GM18505 (cell line): ENCODE data around the gene TBC1D26.
A peak's percentile ranks its signal among the peaks of the same experiment; 100 is the strongest.
"Not testable (repeated sequence)": the region's sequence is repeated elsewhere in the genome, so short reads cannot be mapped to it uniquely, and the experiment has no call there.

Experiments used
- ATAC-seq: cut with Tn5 transposase; IDR thresholded peaks from one replicate; pipeline ENCODE4 v1.9.1; 2021; ENCODE audit not compliant: unreplicated experiment
- POLR2A ChIP-seq: IDR thresholded peaks from 4 replicates; pipeline ENCODE4 v1.6.1; 2011; ENCODE audit warnings: borderline replicate concordance; ENCODE audit not compliant: insufficient read depth, insufficient read length; ENCODE audit errors: extremely low read depth

Gene TBC1D26

DNA sequence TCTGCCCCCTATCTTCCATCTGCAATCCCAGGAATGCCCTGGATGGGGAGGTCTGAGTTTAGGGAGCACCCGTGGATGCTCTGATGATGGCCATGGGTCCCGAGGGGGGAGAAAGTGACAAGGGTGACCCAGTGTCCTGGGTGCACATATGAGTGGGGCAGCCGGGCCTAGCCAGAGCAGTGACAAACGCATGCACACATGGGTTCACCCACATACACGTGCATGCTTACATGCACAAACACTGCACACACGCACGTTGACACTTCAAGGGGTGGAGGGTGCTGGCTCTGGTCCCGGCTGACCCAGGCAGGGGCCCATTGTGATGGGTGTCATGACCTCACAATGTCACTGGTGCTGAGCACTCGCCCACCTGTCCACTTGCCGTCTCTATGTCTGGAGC lies at the start of gene TBC1D26:
TSS of gene TBC1D26 (plus strand) at position 384 of the 400 bp plus-strand sequence. CDS start 3,066 bp downstream, outside the sequence.
- not testable (repeated sequence) for ATAC-seq

DNA sequence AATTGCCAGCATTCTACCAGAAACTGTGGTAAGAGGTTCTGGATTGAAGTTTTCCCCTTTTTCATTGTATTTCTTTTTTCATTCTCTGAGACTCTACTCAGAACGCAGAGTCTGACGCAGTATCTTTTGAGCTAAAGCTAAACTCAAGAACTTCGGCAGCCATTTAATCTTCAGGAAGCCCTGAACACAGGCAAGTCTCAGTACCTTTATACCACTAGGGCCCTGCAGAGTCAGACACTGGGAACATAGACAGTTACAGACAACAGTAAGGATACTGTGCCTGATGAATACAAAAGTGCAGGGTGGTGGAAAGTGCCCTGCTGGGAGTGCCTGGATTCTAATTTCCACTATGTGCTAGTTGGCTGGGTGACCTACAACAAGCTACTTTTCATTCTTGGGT lies 48.9 kb upstream of the TBC1D26 start:
- ATAC-seq = not testable (repeated sequence)

DNA sequence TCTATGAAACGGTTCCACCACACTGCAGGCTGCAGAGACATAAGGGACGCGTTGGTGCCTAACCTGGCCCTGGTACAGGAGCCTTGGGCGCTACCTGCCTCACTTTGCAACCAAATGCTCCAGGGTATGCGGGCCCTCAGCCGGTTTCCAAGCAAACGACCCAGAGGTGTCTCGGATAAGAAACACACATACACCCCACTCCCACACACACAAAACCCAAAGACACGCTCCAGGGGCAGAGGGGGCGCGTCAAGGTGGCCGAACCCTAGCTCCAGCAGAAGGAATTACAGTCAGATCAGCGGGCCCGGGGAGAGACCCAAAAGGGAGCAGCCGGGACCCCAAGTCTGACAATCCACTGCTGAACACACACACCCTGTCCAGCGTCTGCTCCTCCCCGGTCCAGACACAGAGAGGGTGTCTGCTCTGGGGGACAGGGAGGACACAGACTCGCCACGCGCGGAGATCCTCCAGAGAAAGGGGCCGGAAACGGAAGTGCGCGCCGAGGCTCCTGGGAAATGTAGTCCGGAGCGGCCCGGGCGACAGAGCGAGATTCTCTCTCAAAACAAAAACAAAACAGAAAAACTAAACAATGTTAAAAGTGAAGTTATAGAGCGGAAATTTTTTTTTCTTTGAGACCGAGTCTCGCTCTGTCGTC lies 48.1 kb upstream of the TBC1D26 start, which contains the start of gene TRIM16:
TSS of gene TRIM16 (minus strand) at position 488 of the 655 bp plus-strand sequence. CDS start 32,702 bp downstream, outside the sequence.
- peak; percentile 48 for TF ChIP-seq POLR2A
- ATAC-seq = peak; percentile 86

DNA sequence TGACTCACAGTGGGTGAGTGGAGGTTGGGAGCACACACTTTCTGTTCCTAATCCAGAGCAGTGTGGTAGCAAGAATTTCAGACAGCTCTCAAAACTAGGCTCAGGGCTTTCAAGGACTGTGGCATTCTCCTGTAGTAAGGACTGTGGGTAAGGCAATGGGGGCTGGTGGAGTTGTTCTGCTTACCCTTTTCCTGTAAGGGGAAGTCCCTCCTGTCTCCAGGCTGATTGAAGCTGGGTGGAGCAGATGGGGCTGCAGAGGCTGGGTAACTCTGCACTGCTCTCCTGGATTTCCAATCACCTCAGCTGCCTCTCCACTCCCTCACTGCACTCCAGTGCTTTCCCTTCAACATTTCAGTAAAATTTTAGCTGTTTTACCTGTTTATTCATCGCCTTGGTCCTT lies 44.6 kb upstream of the TBC1D26 start:
- not testable (repeated sequence) for ATAC-seq

DNA sequence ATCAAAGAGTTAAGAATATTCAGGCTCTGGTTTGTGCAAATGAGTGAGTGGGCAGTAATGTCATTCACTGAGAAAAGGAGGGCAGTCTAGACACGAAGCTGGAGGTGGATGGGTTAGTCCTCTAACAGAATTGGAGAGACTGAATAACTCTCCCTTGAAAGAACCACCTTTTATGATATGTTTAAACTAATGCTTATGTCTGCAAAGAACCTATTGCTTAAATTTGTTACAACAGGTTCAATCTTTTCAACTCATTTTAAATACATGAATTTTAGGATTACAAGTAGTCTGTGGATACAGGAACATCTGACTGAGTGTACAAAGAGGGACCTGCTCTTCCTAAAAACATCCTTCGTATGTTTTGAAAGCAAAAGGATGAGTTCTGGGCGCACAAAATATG lies 33.1 kb upstream of the TBC1D26 start:
- ATAC-seq = not testable (repeated sequence)

DNA sequence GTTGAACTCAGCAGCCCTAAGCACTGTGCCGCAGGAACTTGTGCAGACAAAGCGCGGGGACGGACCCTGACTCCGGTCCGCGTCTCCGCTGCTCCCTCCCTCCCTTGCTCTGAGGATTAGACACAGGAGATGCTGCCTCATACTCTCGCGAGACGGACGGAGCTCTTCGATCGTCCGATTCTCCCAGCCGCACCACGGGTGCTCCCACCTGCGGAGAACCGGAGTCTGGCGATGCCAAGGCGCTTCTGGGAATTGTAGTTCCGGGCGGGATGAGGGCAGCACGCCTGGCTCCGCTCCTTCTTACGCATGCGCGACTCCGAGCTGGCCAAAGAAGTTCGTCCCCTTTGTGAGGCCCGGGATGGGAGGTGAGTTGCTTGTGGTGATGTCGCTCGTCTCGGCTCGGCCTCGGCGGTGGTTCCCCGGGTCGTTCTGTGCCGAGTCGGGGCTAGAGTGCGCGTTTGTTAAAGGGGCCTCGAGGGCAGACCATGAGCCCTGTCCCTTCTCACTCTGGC lies 32.6 kb upstream of the TBC1D26 start, which contains the start of gene ZNF286A:
TSS of gene ZNF286A (plus strand) at position 340 of the 512 bp plus-strand sequence. CDS start 578 bp downstream, outside the sequence.
- ATAC-seq = peak; percentile 97
- peak; percentile 62 for TF ChIP-seq POLR2A

DNA sequence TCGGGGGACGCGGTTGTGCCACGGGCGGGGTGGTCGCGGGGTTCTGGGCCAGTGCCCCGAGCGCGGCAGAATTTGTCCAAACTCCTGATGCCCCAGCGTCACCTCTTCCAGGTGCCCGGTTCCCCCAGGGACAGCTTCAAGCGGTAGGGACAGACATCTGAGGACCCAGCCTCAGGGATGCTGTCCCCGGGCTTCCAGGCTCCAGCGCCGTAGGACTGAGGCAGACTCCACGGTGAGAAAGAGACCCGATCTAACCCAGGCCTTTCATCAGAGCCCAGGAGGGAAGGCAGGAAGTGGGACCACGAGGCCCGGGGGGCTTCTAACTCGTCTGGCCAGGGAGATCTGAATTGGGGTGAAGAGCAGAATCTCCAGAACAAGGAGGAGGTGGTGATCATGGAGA lies 32.1 kb upstream of the TBC1D26 start:
- ATAC-seq = not testable (repeated sequence)

DNA sequence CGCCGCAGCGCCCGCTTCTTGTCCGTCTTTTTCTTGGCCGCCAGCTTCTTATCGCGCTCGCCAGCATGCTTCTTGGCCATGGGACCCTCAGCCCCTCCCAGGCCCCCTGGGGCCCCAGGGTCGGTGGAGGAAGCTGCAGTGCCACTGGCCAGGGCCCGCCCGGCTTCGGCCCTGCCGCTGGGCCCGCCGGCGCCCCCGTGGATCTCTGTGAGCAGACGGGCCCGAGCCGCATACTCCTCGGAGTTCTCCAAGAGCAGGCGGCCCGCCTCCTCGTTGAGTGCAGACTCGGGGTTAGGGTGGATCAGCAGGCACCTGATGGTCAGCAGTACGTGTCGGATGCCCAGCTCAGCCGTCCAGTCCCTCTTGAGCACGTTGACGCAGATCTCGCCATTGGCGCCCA lies 27.8 kb upstream of the TBC1D26 start:
- not testable (repeated sequence) for ATAC-seq

DNA sequence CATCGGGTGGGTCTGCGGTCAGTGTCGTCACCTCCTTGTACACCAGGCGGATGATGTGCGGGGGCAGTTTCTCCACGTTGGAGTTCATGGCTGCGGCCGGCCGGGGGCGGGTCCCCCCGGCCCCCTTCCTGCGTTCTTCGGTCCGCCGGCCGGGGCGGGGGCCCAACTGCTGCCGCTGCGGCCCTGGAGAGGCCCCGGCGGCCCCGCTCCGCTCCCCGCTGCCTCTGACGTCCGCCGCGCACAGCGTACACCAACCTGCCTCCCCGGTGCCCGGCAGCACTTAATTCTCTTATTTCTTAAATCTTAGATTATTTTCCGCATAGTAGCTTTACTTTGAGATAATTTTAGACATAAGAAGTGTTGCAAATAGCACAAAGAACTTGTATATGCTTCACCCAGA lies 27.3 kb upstream of the TBC1D26 start:
- ATAC-seq = not testable (repeated sequence)

DNA sequence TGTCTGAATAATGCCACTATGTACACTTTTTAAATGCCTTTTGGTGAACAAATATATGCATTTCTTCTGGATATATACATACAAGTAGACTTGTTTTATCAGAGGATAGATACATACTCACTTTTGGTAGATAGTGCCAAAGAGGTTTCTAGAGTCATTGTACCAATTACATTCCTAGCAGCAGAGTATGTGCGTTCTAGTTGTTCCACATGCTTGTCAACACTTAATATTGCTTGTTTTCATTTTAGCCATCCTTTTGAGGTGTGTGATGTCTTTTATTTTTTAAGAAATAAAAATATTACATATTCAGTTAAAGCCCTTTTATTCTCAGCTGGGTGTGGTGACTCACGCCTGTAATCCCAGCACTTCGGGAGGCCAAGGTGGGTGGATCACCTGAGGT lies 23.2 kb upstream of the TBC1D26 start:
- ATAC-seq = not testable (repeated sequence)

DNA sequence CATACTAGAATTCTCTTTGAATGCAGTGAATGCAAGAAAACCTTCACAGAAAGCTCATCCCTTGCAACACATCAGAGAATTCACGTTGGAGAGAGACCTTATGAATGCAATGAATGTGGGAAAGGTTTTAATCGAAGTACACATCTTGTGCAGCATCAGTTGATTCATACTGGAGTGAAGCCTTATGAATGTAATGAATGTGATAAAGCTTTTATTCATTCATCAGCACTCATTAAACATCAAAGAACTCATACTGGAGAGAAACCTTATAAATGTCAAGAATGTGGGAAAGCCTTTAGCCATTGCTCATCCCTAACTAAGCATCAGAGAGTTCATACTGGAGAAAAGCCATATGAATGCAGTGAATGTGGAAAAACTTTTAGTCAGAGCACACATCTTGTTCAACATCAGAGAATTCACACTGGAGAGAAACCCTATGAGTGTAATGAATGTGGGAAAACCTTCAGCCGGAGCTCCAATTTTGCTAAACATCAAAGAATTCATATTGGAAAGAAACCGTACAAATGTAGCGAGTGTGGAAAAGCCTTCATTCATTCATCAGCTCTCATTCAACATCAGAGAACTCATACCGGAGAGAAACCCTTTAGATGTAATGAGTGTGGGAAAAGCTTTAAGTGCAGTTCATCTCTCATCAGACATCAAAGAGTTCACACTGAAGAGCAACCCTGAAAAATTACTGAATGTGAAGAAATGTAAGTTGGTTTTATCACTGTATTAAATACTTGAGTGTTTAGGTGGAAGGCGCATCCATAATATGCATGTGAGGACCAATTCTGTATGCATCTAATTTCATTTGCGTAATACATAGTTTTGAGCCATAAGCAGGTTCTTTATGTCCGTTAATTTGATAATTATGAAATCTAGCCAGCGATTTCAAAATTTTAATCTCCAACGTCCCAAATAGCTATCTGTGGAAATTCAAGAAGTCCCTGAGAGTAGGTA lies 15.2 kb upstream of the TBC1D26 start:
- ATAC-seq = not testable (repeated sequence)

DNA sequence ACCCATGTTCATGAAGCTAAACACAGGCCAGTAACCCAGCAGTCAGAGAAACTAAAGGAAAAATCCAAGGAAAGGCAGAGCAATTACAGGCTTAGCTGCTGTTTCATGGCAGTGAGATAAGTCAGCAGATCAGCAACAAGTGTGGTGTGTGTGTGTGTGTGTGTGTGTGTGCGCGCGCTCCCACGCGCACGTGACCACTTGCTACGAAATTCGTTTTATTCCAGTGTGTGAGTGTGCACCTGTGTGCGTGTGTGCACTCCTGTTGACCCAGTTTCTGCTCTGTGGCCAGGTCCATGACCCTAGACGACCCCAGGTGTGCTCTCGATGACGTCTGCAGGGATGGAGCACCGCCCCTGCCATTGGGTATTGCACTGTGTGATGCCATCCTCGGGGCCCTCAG lies 1.5 kb upstream of the TBC1D26 start:
- ATAC-seq = not testable (repeated sequence)

DNA sequence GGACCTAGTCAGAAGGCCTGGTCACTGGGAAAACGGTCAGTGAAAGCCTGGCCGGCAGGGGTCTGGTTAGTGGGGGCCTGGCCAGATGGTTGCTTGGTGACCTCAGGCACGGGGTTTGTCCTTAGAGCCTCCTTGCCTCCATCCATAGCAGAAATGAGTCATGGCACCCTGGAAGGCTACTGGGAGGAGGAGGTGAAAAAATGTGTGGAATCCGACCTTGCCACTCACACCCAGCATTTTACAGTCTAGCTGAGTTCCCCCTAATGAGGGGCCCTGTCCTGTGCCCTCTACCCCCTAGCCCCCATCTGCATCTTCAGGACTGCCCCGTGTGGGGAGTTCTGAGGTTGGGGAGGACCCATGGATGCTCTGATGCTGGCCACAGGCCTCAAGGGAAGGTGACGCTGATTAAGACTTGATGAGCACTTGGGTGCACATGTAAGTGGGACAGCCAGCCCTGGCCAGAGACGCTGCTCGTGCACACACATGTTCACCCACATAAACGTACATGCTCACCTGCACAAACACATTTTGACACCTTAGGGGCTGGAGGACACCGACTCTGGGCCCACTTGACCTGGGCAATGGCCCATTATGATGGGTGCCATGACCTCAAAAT lies 1.2 kb downstream of the TBC1D26 start:
- ATAC-seq = not testable (repeated sequence)

DNA sequence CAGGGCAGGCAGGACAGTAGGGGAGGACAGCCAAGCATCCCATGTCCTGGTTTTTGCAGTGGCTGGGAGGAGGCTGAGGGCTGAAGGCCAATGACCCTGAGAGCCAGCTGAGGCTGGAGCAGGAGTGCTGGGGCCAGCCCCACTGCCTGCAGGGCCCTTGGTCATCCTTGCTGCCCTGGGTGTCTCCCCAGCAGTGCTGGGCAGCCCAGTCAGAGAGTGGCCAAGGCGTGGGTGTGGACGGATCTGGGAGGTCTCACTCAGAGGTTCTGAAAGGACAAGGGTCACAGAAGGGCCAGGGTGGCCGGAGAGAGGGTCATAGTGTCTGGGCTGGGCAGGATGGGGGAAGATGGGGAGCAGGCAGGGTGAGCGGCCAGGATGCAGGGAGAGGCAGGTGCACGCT lies 4.5 kb downstream of the TBC1D26 start:
- not testable (repeated sequence) for ATAC-seq

DNA sequence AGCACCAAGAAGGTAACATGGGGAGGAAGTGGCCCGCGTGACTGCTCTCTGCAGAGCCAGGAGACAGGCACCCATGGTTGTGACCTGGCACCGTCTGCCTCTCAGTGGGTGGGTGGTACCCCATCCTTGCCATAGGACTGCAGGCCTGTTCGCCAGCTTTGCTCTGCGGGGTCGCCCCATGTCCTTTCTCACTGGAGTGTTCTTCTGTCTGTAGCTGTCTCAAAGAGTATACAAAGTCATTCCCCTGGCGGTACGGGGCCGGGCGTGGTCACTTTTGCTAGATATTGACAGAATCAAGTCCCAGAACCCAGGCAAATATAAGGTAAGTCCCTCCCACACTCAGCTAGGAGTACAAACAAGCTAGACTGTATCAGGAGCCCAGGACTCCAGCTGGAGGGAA lies 6.0 kb downstream of the TBC1D26 start:
- TF ChIP-seq POLR2A = no peak
- ATAC-seq = no peak

DNA sequence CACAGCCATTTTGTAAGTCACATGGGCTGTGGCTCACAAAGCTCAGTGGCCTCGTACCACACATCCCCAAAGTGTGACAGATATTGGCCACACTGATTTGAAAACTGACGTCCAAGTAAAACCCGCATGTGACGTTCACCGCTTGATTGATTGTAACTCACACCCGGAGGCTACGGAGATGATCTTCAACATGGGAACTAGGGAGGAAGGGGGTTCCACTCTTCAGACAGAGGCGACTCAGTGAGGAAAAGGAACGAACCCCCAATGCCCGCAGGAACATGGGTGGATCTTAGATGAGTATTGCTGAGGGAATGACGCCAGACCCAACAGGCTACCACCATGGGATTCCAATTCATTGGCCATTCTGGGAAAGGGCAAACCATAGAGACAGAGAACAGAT lies 7.2 kb downstream of the TBC1D26 start:
- not testable (repeated sequence) for ATAC-seq

DNA sequence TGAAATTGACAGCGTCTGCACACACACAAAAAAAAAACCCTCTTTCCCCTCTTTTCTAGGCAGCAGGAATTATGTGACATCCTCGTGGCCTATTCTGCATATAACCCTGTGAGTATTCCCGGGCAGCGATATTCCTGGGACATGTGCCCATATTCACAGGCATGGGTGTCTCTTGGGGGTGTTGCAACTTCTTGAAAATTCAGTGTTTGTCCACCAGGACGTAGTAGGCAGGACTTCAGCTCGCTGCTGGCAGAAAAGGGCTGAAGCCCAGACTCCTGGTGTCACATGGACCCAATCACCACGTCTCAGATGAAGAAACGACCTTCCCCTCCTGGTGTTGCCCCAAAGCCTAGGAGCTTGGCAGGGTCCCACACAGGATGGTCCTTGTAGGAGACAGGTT lies 8.0 kb downstream of the TBC1D26 start:
- ATAC-seq = not testable (repeated sequence)
